Thyroid gland (tissue), 4 donors: ENCODE data around the gene ZNF248.

Experiments
- CTCF ChIP-seq, 6 experiments: fragments of 200-600 bp in 3 of 6; fragments of 450-650 bp in 3 of 6; sonication (generic) in 3 of 6; IDR thresholded peaks; one replicate each; pipeline ENCODE4 v1.5.1; 2016 to 2019; ENCODE audit warnings: antibody characterized with exemption in 6 of 6, mild to moderate bottlenecking in 2 of 6, inconsistent platforms in 1 of 6, moderate library complexity in 1 of 6
- POLR2A ChIP-seq, 2 donors: fragments of 450-650 bp; IDR thresholded peaks; one replicate each; pipeline ENCODE4 v1.6.1; 2017; ENCODE audit warnings: antibody characterized with exemption in 2 of 2, mild to moderate bottlenecking in 2 of 2, moderate library complexity in 1 of 2

GRCh38 chr10:37854626-37855025, 2.8 kb downstream of the ZNF248 start:
- no peak for TF ChIP-seq CTCF (IDR thresholded peaks at IDR 0.05)
- TF ChIP-seq POLR2A (IDR thresholded peaks at IDR 0.05) = no peak
